HepG2 (cell line): ENCODE results near the gene E2F1. TPM values are rescaled to one million over a fixed set of nuclear protein-coding genes. Genes with fewer than 3 reads are reported as not detected.

ENCODE experiments used
- ATAC-seq: fragments of 200-7000 bp; cut with Tn5 transposase; 3 replicates; pipeline ENCODE4 v1.9.1; 2020; ENCODE audit warnings: mild to moderate bottlenecking, moderate library complexity
- BruUV-seq: library from RNA; stranded (reverse); fragments of 400-500 nt; replicated peaks from 2 replicates; lab custom pipeline; 2021; lab: Mats Ljungman, UMichigan
- CTCF ChIA-PET: fragments of 300-600 bp; formaldehyde crosslinking; extraction: SDS; loops from one replicate; lab custom pipeline; 2021; ENCODE audit warnings: low total read pairs, inconsistent platforms, low intra/inter-chr PET ratio; lab: Yijun Ruan, JAX
- POLR2A ChIA-PET: fragments of 350-600 bp; sonication (Branson Sonifier 250); formaldehyde crosslinking; loops from one replicate; lab custom pipeline; 2020; ENCODE audit warnings: antibody characterized with exemption, inconsistent platforms; lab: Yijun Ruan, JAX
- DNase-seq: peaks from one replicate; pipeline ENCODE4 v3.0.0-alpha.2; 2015; ENCODE audit warnings: low spot score
- FAIRE-seq: peaks from 3 replicates; lab custom pipeline; 2011; peaks lifted over from hg19 to GRCh38; lab: Jason Lieb, UNC
- H2AFZ ChIP-seq: one replicate; pipeline ENCODE4 v1.6.1; 2011; ENCODE audit warnings: low read length, inconsistent platforms
- H3K27ac ChIP-seq: fragments of 300-600 bp; 3 replicates; pipeline ENCODE4 v1.8.0; 2011; ENCODE audit warnings: mixed run types, mild to moderate bottlenecking, mixed read lengths, low read length, inconsistent platforms; ENCODE audit not compliant: insufficient read depth; ENCODE audit errors: extremely low read length
- H3K27me3 ChIP-seq, 2 experiments: fragments of 200-600 bp in 1 of 2; 2 replicates in 1 of 2; 3 replicates in 1 of 2; pipeline versions ENCODE4 v1.6.0 to v1.8.0; 2011; ENCODE audit warnings: low read length in 2 of 2, mild to moderate bottlenecking in 2 of 2, moderate library complexity in 2 of 2, inconsistent platforms in 1 of 2; ENCODE audit not compliant: insufficient read depth in 2 of 2, control insufficient read depth in 1 of 2
- H3K36me3 ChIP-seq, 2 experiments: fragments of 200-600 bp in 1 of 2; replicated peaks in 1 of 2; 2 replicates in 1 of 2; 3 replicates in 1 of 2; pipeline versions ENCODE4 v1.5.1 to v1.8.0; 2011; ENCODE audit warnings: low read length in 2 of 2, inconsistent platforms in 1 of 2; ENCODE audit not compliant: insufficient read depth in 2 of 2, control insufficient read depth in 1 of 2
- H3K4me1 ChIP-seq: 2 replicates; pipeline ENCODE4 v1.5.1; 2012; ENCODE audit warnings: low read length, inconsistent platforms; ENCODE audit not compliant: insufficient read depth
- H3K4me2 ChIP-seq: 2 replicates; pipeline ENCODE4 v1.6.0; 2011; ENCODE audit warnings: low read depth, low read length, inconsistent platforms
- H3K4me3 ChIP-seq, 3 experiments: fragments of 200-600 bp in 1 of 3; sonication (generic), shearing (Covaris generic) in 1 of 3; replicated peaks in 1 of 3; 2 replicates each; pipeline ENCODE4 v1.5.1; 2011 to 2016; ENCODE audit warnings: low read length in 3 of 3, inconsistent platforms in 2 of 3, low read depth in 2 of 3, mild to moderate bottlenecking in 2 of 3, control low read depth in 1 of 3, mixed read lengths in 1 of 3; ENCODE audit not compliant: insufficient read depth in 1 of 3
- H3K79me2 ChIP-seq: one replicate; pipeline ENCODE4 v1.6.1; 2011; ENCODE audit warnings: low read length, inconsistent platforms; ENCODE audit not compliant: insufficient read depth
- H3K9ac ChIP-seq: 2 replicates; pipeline ENCODE4 v1.6.0; 2011; ENCODE audit warnings: mild to moderate bottlenecking, low read depth, low read length, inconsistent platforms; ENCODE audit not compliant: insufficient read depth
- H3K9me3 ChIP-seq: 2 replicates; pipeline ENCODE4 v1.5.1; 2012; ENCODE audit warnings: mild to moderate bottlenecking, low read length
- H4K20me1 ChIP-seq: 2 replicates; pipeline ENCODE4 v1.6.0; 2011; ENCODE audit warnings: inconsistent platforms, mild to moderate bottlenecking, low read length, moderate library complexity; ENCODE audit not compliant: insufficient read depth
- CSRNP2 ChIP-seq: sonication (generic); formaldehyde crosslinking; conservative IDR thresholded peaks from 2 replicates; pipeline ENCODE4 v1.8.0; 2022; ENCODE audit warnings: low read depth, missing genetic modification reagents
- DNMT1 ChIP-seq: sonication (generic); formaldehyde crosslinking; IDR thresholded peaks from 2 replicates; pipeline ENCODE4 v1.5.1; 2020; ENCODE audit warnings: mild to moderate bottlenecking, missing genetic modification reagents
- FOXC1 ChIP-seq: sonication (generic); formaldehyde crosslinking; IDR thresholded peaks from 2 replicates; pipeline ENCODE4 v1.8.0; 2022; ENCODE audit warnings: mild to moderate bottlenecking, missing genetic modification reagents, borderline replicate concordance
- NFIB ChIP-seq: sonication (generic); formaldehyde crosslinking; IDR thresholded peaks from 2 replicates; pipeline ENCODE4 v1.9.0; 2021; ENCODE audit warnings: missing genetic modification reagents, mild to moderate bottlenecking, borderline replicate concordance
- POLR2AphosphoS5 ChIP-seq: IDR thresholded peaks from 2 replicates; pipeline ENCODE4 v1.6.1; 2012; ENCODE audit warnings: low read depth, low read length
- RBM22 ChIP-seq: fragments of 200-400 bp; formaldehyde crosslinking; optimal IDR thresholded peaks from 2 replicates; pipeline ENCODE3; 2017; ENCODE audit warnings: mild to moderate bottlenecking, low read length, moderate library complexity
- SAP130 ChIP-seq: IDR thresholded peaks from 2 replicates; pipeline ENCODE4 v1.6.1; 2016; ENCODE audit warnings: low read depth
- TFDP2 ChIP-seq: sonication (generic); formaldehyde crosslinking; IDR thresholded peaks from 2 replicates; pipeline ENCODE4 v1.4.0; 2020; ENCODE audit warnings: missing genetic modification reagents
- WIZ ChIP-seq: sonication (generic); formaldehyde crosslinking; IDR thresholded peaks from 2 replicates; pipeline ENCODE4 v1.5.1; 2020; ENCODE audit warnings: mild to moderate bottlenecking, missing genetic modification reagents
- ZBTB38 ChIP-seq: sonication (generic); formaldehyde crosslinking; IDR thresholded peaks from 2 replicates; pipeline ENCODE4 v1.5.1; 2020; ENCODE audit warnings: mild to moderate bottlenecking, missing genetic modification reagents
- ZKSCAN1 ChIP-seq: fragments of 150-350 bp; IDR thresholded peaks from 2 replicates; pipeline ENCODE4 v1.6.1; 2014; ENCODE audit warnings: low read length
- ZNF180 ChIP-seq: sonication (generic); formaldehyde crosslinking; IDR thresholded peaks from 2 replicates; pipeline ENCODE4 v1.4.0; 2020; ENCODE audit warnings: low read depth, missing genetic modification reagents, borderline replicate concordance
- ZNF333 ChIP-seq: sonication (generic); formaldehyde crosslinking; IDR thresholded peaks from 2 replicates; pipeline ENCODE4 v1.4.0; 2020; ENCODE audit warnings: mild to moderate bottlenecking, missing genetic modification reagents, borderline replicate concordance
- ZNF451 ChIP-seq: sonication (generic); formaldehyde crosslinking; IDR thresholded peaks from 2 replicates; pipeline ENCODE4 v1.5.0; 2020; ENCODE audit warnings: mild to moderate bottlenecking, missing genetic modification reagents
- ZNF629 ChIP-seq: sonication (generic); formaldehyde crosslinking; conservative IDR thresholded peaks from 2 replicates; pipeline ENCODE4 v1.5.0; 2020; ENCODE audit warnings: missing genetic modification reagents
- ZNF644 ChIP-seq: IDR thresholded peaks from 2 replicates; pipeline ENCODE4 v1.6.1; 2016; ENCODE audit warnings: low read depth
- ZNF704 ChIP-seq: sonication (generic); formaldehyde crosslinking; IDR thresholded peaks from 2 replicates; pipeline ENCODE4 v1.8.1; 2023; ENCODE audit warnings: mild to moderate bottlenecking, inconsistent platforms, moderate library complexity, missing genetic modification reagents, borderline replicate concordance
- ZNF713 ChIP-seq: sonication (generic); formaldehyde crosslinking; IDR thresholded peaks from 2 replicates; pipeline ENCODE4 v1.4.0; 2020; ENCODE audit warnings: mild to moderate bottlenecking, missing genetic modification reagents
- ZSCAN12 ChIP-seq: sonication (generic); formaldehyde crosslinking; IDR thresholded peaks from 2 replicates; pipeline ENCODE4 v1.9.0; 2021; ENCODE audit warnings: mild to moderate bottlenecking, missing genetic modification reagents
- WGBS: methylation state at CpG from one replicate; pipeline ENCODE4 v1.1.6; 2017; ENCODE audit warnings: low lambda C conversion rate; 5-methylcytosine and 5-hydroxymethylcytosine counted together
- in situ Hi-C: cut with HindIII; loops from 2 replicates; pipeline ENCODE4 v1.10.0; 2017; ENCODE audit warnings: low pct_unique_long_range_greater_than_20kb; ENCODE audit not compliant: extremely low pct_ligation_motif_present
- intact Hi-C: fragments of 100-400 bp; cut with micrococcal nuclease; formaldehyde crosslinking; loops from one replicate; pipeline ENCODE4 v1.10.0; 2022; ENCODE audit not compliant: unreplicated experiment
- polyA plus RNA-seq, 8 experiments: library from polyadenylated mRNA; depleted of rRNA in 3 of 8; stranded (reverse) in 7 of 8; unstranded in 1 of 8; fragments of >200 nt; fragmentation: Illumina TruSeq in 4 of 8; extraction: Trizol in 4 of 8; gene quantifications; 2 replicates each; pipeline versions ENCODE4 v1.2.1 to v1.2.3, GENCODE V29; 2011 to 2016; ENCODE audit warnings: low read depth in 4 of 8, missing spikeins in 1 of 8, mixed read lengths in 1 of 8; ENCODE audit not compliant: insufficient read depth in 1 of 8
- total RNA-seq, 5 experiments: library from RNA; depleted of rRNA; stranded (reverse); fragments of >200 nt; fragmentation: Illumina TruSeq; extraction: Trizol; gene quantifications; 2 replicates each; pipeline ENCODE4 v1.2.3, GENCODE V29; 2016; ENCODE audit warnings: low read depth in 1 of 5
- TF ChIP-seq, protein P1 (sequence below): IDR thresholded peaks from 2 replicates; pipeline ENCODE4 v1.6.1; 2018; ENCODE audit warnings: missing genetic modification reagents, mild to moderate bottlenecking, missing compliant biosample characterization

Gene E2F1
- total and polyA plus RNA-seq, 2 of the 13 experiments (the other 11 are each of a cell fraction or from before 2014, with no cell fraction given) = 25.5 to 39.4 TPM

DNA sequence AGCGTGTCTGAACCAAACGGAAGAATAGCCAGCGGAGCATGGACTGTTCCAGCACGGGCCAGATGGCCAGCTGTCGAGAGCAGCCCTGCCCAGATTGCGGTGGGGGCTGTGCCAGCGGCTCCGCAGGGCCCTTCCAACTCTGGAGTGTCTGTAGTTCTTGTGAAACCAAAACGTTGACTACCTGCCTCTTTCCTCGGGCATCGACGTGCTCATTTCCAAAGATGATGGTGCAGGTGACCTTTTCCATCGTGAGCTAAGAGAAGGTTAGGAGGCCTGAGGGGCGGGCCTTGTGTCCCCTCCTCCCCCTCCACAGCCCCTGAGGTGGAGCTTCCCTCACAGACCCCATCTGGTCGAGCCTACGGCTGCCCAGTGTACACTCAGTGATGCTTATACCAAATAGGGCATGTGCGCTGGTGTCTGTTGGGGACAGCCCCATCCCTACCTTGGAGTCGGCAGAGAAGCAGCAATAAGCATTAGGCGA, 36.9 kb downstream of the E2F1 start:
- in situ Hi-C loops = loop anchor here (10.0 kb wide), 1 partner anchor 134 kb away; no protein-coding TSS in a partner anchor
- TF ChIP-seq ZNF180 (CRISPR knock-in tag) = no peak
- no peak for TF ChIP-seq ZNF704 (CRISPR knock-in tag)
- TF ChIP-seq ZNF644 (CRISPR knock-in tag) = no peak
- TF ChIP-seq ZNF451 (CRISPR knock-in tag) = no peak
- no peak for TF ChIP-seq ZNF333 (CRISPR knock-in tag)
- no peak for TF ChIP-seq ZNF713 (CRISPR knock-in tag)
- no peak for TF ChIP-seq POLR2AphosphoS5
- TF ChIP-seq, protein P1, sequence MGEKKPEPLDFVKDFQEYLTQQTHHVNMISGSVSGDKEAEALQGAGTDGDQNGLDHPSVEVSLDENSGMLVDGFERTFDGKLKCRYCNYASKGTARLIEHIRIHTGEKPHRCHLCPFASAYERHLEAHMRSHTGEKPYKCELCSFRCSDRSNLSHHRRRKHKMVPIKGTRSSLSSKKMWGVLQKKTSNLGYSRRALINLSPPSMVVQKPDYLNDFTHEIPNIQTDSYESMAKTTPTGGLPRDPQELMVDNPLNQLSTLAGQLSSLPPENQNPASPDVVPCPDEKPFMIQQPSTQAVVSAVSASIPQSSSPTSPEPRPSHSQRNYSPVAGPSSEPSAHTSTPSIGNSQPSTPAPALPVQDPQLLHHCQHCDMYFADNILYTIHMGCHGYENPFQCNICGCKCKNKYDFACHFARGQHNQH (CRISPR knock-in tag) = no peak
- TF ChIP-seq DNMT1 = no peak
- TF ChIP-seq ZSCAN12 = no peak
- 0 out of 2 replicates have a peak, but pooled peaks have one; percentile 28 for TF ChIP-seq FOXC1 (CRISPR knock-in tag)
- no peak for TF ChIP-seq ZNF629 (CRISPR knock-in tag)
- no peak for TF ChIP-seq NFIB (CRISPR knock-in tag)
- no peak for TF ChIP-seq TFDP2 (CRISPR knock-in tag)
- no peak for TF ChIP-seq ZKSCAN1
- TF ChIP-seq CSRNP2 (CRISPR knock-in tag) = no peak
- peak; percentile 70 for TF ChIP-seq RBM22
- TF ChIP-seq SAP130 (CRISPR knock-in tag) = no peak
- peak; percentile 47; the same call in 1 of the 2 replicates for TF ChIP-seq ZBTB38
- no peak for TF ChIP-seq WIZ (CRISPR knock-in tag)

More for the DNA sequence above, 36.9 kb downstream of the E2F1 start:
- DNase-seq (no peak), FAIRE-seq (no peak), ATAC-seq (peak; percentile 16)
- ChIA-PET POLR2A (interaction anchor here (1.5 to 2.2 kb wide), 2 partner anchors 14 to 159 kb away, joined by 3 to 8 read pairs; partner anchors contain the start of gene CBFA2T2), CTCF (no interaction called here)
- Histone ChIP-seq H3K4me2 (no peak overlapping the region), H3K9ac (no peak overlapping the region), H3K27me3 (no peaks in the 10 kb centered on the region), H3K36me3 (peaks cover 14 to 18% of the 10 kb centered on the region in 2 experiments; a peak in 4 of 5 replicates), H2AFZ (no peak overlapping the region), H4K20me1 (no peaks in the 10 kb centered on the region; the same call in 1 of the 2 replicates), H3K27ac (no peak overlapping the region), H3K79me2 (no peaks in the 10 kb centered on the region), H3K4me1 (peaks cover 26% of the 10 kb centered on the region), H3K9me3 (no peaks in the 10 kb centered on the region), H3K4me3 (no peak overlapping the region)
- intact Hi-C loops = no loop called here
- 78% methylated on average over 19 of the region's 19 CpGs for whole genome bisulfite sequencing
- no TSS peak for BruUV-seq
